ENCODE results near the gene PDE4D.

The PDE4D gene

DNA sequence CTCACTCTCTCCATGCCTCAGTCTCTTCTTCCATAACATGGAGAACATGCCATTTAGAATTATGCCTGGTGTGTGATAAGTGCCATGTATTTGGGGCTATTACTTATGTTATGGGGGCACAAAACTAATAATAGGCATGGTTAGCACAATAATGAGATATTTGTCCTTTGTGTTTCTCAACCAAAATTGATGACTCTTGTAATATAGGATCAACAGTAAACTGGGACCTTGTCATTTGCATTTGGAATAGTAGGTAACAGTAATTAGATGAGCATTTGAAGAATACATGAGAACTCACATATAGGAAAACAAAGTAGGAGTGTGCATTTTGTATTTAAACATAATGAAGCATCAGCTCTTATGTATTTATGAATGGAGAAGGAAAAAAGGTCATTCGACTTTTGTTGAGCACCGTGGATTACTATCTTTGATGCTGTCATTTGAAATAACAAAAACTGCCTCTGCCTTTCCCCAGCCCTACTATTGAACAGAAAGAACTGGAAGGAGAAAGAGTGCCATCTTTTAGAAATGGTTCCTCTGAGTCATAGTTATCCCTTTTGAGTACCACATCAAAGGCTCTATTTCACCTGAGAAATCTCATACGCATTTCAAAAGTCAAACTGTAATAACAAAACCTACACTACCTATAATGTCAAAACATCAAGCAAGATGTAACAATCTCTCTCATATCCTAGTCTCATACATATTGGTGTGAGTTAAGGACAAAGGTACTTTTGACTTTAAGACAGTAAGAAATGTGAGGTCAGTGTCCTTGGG, 655.2 kb downstream of the PDE4D start:
- FAIRE-seq: no peak

GRCh38 chr5:59236986-59237385, 656.5 kb downstream of the PDE4D start:
- FAIRE-seq: no peak

- no peak for FAIRE-seq
Measured at GRCh38 chr5:59236448-59236847, 657.1 kb downstream of the PDE4D start.

DNA sequence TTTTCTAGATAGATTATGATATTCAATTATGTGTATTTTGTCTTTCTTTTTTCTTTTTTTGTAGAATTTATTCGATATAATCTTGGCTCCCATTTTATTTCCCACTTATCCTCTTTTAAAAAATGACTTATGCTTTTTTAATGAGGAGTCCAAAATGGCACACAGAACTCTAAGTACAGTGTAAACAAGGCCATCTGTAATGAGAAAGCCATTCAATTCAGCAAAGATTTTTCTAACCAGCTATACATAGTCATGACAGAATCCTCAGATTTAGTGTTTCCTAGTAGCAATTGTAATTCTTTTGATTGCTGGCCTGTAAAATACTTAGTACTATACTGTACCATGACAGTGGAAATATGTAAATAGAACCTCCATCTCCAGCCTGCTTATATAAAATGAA, 659.3 kb downstream of the PDE4D start:
- no peak for FAIRE-seq

GRCh38 chr5:59231221-59231931, 662.1 kb downstream of the PDE4D start:
- no peak for FAIRE-seq

DNA sequence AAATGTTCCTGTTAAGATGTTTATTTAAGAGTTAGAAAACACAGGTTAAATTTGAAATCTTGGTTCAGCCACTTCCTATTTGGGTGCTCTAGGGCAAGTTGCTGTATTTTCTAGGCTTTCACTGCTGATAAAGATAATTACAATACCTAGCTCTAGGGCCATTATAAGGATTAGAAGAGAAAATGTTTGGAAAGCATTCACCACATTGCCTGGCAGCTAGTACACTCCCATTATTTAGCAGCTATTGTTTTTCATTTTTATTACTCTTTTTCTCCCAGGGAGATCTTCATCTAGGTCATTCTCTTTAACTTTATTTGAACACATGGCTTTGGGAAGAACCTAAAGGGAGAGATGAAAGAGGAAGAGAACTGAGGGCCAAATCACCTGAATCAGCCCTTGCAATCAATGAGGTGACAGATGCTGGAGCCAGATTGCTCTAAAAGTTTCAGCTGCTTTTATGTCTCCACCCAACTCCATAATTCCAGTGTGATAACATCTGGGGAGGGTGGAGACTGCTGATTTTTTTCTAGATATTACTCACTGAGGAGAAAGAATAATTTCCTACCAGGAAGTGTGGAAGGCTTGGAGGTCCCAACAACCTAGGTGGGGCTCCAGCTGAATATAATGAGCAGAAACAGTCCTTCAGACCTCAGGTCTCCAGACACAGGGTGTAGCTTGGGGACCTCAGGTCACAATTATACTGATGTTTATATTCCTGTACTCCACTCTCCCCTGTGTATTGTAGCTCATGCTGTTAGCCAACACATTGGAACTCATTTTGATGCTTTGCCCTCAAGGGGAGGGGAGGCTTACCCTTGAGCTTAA, 670.6 kb downstream of the PDE4D start:
- no peak for FAIRE-seq

DNA sequence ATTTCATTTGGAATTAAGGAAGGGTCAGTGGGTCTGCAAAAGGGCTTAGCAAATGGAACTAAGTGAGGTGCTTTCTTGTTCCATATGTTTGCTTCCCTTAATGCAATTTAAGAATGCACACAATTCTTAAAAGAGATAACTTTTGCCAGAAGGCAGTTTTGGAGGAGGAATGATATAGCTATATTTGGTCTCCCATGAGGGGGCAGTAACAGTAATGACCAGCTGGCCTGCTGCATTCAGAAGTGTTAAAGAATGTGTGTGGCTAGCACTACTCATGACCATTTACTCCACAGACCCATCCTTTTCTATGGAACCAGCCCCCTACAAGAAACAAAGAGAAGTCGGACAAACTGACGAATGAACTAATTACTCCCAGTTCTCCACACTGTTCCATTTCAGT, 671.8 kb downstream of the PDE4D start:
- no peak for FAIRE-seq

DNA sequence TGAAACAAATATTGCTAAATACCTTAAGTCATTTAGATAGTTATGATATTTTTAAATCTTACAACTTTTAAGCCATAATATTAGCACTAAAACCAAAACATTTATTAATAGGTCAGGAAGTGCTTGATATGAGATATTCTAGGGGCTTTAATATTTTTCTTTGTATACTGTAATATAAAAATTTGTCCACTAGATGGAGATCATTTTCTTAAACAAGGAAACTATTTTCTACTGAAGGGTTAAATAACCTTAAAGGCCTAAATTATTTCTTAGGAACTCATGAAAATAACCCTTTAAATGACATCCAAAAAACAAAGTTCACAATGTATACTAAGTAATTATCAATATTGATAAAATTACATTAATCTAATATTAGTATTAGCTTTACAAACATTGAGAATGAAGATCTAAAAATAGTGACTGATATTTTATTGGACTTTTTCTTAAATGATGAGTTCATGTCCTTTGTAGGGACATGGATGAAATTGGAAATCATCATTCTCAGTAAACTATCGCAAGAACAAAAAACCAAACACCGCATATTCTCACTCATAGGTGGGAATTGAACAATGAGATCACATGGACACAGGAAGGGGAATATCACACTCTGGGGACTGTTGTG, 675.0 kb downstream of the PDE4D start:
- FAIRE-seq: peak; percentile 87

DNA sequence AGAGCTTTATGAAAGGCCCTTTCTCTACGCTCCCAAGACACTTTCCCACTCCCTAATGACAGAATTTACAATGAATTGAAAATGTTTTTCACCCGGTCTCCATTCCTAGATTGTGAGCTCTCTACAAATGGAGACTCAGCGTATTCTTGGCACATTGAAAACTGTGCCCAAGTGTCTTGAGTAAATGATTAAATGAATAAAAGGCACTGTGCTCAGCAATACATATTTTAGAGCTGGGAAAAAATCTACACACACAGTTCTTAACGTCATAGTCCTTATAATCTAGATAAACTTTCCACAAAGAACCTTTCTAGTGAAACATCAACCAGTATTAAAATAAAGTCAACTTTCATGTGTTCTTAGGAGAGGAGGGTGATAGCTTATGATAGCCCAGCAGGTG, 676.7 kb downstream of the PDE4D start:
- no peak for FAIRE-seq

DNA sequence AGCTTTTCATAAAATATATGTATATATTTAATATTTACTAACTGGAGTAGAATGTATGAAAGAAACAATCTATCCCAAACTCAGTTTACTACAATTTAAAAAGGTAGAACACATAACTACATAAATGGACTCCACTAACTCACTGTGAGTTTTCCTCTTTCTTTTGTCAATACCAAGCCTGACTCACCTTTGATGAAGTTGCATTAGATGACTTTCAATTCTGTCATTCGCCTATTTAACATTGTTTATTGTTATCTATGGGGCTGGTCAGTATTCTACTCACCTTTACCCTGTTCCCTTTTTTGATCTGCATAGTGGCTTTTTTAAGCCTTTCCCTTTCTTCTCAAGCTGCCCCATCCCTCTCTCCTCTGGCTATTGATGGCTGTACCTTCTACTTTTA, 680.9 kb downstream of the PDE4D start:
- FAIRE-seq: no peak

DNA sequence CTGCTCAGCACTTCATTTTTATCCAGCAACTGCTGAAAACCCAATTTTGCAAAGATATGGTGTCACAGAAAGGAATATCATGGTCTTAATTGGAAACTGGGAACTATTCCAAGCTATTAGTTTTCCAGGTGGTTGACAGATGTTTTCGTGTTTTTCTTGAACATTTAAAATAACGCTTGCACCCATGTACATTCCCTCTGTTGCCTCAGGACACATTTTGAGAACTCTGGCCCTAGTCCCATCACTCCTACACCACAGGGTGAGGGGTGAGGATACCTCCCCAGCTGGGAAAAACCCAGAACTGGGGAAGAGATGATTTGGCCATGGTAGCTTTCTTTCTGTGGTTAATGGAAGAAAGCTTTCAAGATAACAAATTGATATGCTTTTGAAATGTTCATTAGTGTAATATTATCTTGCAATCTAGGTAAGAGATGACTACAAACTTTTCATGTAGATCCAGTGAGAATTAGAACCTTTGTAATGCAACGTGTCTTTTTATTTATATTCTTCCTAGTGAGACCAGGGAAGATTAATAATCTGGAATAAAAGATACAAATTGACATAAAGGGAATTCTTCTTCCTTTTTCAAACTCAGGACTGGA, 683.7 kb downstream of the PDE4D start:
- no peak for FAIRE-seq

DNA sequence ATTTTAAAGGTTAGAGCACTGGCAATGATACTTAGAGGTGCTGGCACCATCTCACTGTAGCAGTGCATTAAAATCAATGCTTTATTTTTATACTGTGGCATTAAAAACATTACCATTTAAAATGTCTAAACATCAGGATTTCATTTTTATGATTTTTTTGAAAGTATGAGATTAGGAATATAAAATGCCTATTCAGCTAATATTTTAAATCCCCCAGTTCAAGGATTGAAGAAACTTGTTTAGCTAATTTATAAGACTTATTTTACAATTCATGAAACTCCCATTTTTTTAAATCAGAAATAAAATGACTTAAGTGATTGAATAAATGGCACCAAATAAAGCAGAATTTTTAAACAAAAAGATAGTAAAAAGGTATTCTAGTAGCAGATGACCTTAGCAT, 685.1 kb downstream of the PDE4D start:
- no peak for FAIRE-seq

GRCh38 chr5:59207401-59207800, 686.1 kb downstream of the PDE4D start:
- no peak for FAIRE-seq

DNA sequence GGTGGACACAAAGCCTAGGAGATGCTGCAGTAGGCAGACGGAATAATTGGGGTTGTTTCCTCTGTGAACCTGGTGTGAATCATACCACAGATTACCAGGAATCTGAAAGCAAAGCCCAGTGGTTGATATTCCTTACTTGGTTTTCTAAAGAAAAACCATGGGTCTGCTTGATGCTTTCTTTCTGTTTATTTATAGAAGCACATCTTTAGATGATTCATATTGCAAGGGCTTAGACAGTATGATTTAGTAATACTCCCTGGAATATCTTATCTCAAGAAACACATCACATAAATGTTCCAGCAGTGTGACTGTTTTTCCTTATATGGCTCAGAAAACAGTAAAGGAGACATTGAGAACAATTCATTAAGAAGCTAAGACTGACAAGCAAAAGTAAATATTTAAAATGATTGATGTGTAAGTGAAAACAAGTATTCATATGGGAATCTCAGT, 687.4 kb downstream of the PDE4D start:
- no peak for FAIRE-seq

DNA sequence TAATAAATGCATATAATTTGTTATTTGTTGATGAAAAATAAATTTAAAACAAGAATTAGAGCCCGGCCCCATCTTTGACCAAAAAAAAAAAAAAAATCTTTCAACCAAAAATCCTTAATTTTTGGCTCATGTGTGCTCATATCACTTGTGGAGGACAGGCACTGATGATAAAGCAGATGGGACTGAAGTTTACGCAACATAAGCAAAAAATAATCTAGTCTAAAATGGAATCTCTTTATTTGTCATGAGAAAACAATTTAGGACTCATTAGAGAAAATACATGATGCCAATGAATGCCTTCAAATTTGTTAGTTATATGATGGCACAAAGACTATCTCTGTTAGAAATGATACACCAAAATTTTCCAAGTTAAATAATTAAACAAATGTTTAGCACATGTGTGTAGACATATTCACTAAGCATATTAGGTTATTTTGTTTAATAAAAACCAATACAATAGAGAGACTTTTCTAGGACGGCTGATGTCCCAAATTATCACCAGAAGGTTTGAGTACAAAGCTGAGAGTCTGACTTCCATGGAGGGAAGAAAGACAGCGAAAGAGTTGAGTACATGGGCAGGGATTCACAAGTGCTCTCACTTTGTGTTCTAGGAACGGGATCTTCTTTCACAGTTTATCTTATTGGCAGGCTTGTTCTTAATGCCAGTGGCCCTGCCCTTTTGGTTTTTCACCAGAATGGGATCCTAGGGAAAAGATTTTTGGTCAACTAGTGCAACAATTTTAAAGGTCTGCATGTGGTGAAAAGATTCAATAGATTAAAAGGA, 689.2 kb downstream of the PDE4D start:
- no peak for FAIRE-seq

- FAIRE-seq: no peak
Measured at GRCh38 chr5:59199868-59200267, 693.7 kb downstream of the PDE4D start.

GRCh38 chr5:59198832-59199231, 694.7 kb downstream of the PDE4D start:
- no peak for FAIRE-seq

- no peak for FAIRE-seq
Measured at GRCh38 chr5:59198365-59198764, 695.2 kb downstream of the PDE4D start.

DNA sequence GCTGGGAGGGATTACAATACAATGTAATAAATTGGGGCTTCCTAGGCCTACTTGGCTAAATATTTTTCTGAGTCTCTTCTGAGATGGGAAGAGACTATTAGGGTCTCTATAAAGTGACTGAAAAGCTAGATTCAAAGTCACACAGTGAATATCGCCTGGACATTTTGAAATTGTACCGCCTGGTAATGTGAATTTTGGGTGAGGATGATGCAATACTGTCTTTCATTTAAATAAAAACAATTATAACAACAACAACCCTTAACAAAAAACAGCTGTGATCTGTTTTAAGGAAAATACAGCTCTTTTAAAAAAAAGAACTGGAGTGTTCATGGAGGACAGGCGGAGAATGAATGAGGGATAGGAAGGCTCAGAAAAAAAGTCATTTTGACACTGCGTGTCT, 695.6 kb downstream of the PDE4D start:
- FAIRE-seq: no peak

DNA sequence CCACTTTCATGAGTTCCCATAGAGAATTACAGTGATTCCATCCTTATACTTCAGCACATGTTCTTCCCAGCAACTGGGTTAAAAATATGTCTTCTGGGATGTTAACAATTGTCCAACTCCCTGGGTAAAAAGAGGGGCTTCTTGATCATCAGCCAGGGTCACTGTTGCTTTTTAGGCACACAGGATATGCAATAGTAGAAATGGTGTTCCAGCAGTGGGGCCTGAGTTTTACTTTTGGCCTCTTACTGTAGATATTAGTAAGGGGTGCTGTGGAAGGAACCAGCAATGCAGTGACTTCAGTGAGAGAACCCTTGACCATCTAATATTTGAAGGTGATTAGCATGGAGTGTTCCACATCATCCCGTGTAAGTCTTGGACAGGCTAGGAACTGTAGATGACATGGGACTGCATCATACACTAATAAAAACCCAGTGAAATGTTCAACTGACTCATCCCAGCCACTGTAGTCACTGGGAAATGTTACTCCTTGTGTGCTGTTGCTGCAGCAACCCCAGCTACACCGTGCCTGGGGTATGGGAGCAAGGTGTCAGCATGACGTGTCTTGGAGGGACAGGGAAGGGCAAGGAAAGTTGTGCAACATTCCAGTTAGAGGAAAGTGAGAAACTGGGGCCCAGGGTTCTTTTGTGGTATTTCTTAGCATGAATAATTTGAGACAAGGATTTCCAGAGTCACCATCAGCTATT, 699.8 kb downstream of the PDE4D start:
- FAIRE-seq: no peak

- FAIRE-seq: no peak
Measured at GRCh38 chr5:59190746-59191145, 702.8 kb downstream of the PDE4D start.

Measured in TTC549 (cell line).